Measurements from ENCODE around the gene ADD1.

The ADD1 gene

DNA sequence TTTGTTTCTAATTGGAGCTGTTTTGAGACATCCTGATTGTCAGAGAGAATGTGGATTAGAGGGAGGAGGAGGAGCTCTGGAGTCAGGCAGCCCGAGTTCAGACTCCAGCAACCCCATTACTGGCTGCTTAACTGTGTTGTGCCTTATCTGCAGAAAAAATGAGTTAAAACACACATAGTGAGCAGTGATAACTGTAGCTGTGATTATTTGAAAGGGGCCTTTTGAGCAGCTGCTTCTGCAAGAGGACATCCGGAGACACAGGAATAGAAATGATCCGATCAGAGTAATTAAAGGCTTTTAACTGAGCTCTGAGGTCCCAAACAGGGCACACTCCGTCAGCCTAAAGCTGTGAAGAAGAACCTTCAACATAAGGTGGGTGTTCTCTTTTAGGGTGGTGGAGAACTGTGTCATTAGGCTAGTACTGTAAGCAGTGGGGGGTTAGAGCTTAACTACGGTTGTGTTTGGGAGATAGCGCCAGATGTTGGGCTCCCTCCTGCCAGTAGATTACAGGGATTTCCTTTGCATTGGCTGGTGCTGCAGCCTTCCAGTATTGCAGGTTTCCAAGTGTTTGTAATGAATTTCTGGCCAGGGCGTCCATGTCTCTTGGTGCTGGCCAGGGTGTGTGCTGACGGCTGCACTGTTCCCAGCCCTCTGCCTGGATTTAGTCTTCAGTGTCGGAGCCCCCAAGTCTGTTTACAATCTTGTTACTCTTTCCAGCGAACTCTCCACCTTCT lies 24.3 kb downstream of the ADD1 start:
- in situ Hi-C loops (cut with HindIII; ENCODE audit: low pct_ligation_motif_present, low pct_unique_long_range_greater_than_20kb, low sequenced_read_pairs), result no loop called here
- DNase-seq, result no peak

DNA sequence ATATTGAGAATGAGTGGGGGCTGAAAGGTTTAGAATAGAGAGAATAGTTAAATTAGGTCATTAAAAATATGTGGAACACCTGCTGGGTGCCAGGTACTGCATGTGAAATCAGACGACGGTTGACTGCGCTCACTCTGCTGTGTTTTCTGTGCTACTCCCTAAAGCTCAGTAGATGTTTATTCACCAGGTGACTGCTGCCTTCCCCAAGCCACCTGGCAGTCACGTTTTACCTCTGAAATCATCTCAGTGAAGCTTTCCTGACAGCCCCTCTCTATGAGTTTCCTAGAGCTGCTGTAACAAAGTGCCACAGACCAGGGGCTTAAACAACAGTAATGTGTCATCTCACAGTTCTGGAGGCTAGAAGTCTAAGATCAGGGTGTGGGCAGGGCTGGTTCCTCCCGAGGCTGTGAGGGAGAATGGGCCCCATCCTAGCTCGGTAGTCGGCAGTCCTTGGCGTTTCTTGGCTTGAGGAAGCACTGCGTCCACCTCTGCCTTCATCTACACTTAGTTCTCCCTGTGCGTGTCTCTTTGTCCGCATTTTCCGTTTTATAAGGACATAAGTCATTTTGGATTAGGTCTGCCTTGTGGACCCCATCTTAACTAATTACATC lies 25.3 kb downstream of the ADD1 start:
- in situ Hi-C loops (cut with HindIII; ENCODE audit: low pct_ligation_motif_present, low pct_unique_long_range_greater_than_20kb, low sequenced_read_pairs), result no loop called here

DNA sequence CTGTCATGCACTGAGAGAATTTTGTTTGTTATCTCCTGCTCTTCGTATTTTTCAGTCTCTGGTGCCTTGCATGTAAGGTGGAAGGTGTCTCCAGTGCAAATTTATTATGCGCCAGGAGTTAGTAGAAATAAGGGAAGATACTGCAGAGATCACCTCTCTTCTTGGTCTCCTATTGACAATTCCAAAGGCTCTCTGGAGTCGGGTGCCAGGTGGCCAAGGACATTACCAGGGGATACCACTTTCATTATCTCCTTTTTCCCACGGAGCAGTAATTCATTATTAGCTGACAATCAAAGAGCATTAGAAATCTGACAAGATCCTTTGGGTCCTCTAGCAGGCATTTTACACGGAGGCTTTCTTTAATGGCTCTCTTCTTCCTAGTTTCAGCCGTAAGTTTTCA lies 26.0 kb downstream of the ADD1 start:
- in situ Hi-C loops (cut with HindIII; ENCODE audit: low pct_ligation_motif_present, low pct_unique_long_range_greater_than_20kb, low sequenced_read_pairs), result no loop called here
- no peak for DNase-seq

More for the DNA sequence above, 25.3 kb downstream of the ADD1 start:
- DNase-seq, result no peak

DNA sequence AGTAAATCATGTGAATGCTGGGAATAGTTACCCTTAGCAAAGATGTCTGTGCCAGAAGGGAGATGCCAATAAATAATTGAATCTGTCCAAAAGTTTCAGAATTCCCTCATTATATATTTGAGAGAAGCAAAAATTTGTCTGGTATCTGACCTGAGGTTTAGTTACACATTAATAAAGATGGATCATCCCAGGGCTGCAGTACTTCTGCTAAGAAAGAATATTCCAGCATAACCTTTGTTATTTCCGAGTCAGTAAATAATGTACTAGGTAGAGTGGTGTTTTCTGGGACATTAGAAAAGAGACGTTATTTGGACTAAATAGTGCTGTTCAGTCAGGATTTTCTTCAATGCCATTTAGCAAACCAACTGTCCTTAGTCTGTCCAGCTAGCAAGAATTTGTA lies 26.4 kb downstream of the ADD1 start:
- in situ Hi-C loops (cut with HindIII; ENCODE audit: low pct_ligation_motif_present, low pct_unique_long_range_greater_than_20kb, low sequenced_read_pairs), result no loop called here

DNA sequence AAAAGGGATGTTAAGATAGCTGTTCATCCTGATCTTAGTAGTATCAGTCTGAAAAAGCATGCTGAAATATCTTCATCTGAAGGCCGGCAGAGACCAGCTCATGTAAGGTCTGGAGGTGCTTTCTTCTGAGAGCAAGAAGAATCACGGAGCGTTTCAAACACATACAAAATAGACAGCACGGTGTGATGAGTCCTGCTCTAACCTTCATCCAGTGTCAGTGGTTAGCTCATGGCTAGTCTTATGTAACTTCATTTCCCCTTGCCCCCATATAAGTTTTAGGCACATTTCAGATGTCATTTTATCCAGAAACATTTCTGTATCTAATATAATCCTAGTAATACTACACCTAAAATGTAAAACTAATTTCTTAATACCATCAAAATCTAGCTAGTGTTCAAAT lies 27.8 kb downstream of the ADD1 start:
- no peak for DNase-seq
- in situ Hi-C loops (cut with HindIII; ENCODE audit: low pct_ligation_motif_present, low pct_unique_long_range_greater_than_20kb, low sequenced_read_pairs), result no loop called here

More for the DNA sequence above, 26.4 kb downstream of the ADD1 start:
- peak; percentile 20 for DNase-seq

- in situ Hi-C loops (cut with HindIII; ENCODE audit: low pct_ligation_motif_present, low pct_unique_long_range_greater_than_20kb, low sequenced_read_pairs), result no loop called here
Measured at GRCh38 chr4:2871911-2872310, 28.3 kb downstream of the ADD1 start.

GRCh38 chr4:2873329-2873728 lies 29.7 kb downstream of the ADD1 start:
- in situ Hi-C loops (cut with HindIII; ENCODE audit: low pct_ligation_motif_present, low pct_unique_long_range_greater_than_20kb, low sequenced_read_pairs), result no loop called here
- DNase-seq, result no peak

More at GRCh38 chr4:2871911-2872310, 28.3 kb downstream of the ADD1 start:
- DNase-seq, result no peak

DNA sequence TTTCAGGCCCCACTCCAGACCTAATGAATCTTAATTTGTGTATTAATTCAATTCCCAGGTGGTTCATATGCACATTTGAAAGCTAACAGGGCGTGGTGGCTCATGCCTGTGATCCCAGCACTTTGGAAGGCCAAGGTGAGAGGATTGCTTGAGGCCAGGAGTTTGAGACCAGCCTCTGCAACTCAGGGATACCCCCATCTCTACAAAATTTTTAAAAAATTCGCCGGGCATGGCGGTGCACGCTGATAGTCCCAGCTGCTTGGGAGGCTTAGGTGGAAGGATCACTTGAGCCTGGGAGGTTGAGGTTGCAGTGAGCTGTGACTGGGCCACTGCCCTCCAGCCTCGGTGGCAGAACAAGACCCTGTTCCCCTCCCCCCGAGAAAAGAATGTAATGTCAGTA lies 31.2 kb downstream of the ADD1 start:
- DNase-seq, result no peak
- in situ Hi-C loops (cut with HindIII; ENCODE audit: low pct_ligation_motif_present, low pct_unique_long_range_greater_than_20kb, low sequenced_read_pairs), result no loop called here

GRCh38 chr4:2875556-2875955 lies 31.9 kb downstream of the ADD1 start:
- DNase-seq, result no peak
- in situ Hi-C loops (cut with HindIII; ENCODE audit: low pct_ligation_motif_present, low pct_unique_long_range_greater_than_20kb, low sequenced_read_pairs), result no loop called here

DNA sequence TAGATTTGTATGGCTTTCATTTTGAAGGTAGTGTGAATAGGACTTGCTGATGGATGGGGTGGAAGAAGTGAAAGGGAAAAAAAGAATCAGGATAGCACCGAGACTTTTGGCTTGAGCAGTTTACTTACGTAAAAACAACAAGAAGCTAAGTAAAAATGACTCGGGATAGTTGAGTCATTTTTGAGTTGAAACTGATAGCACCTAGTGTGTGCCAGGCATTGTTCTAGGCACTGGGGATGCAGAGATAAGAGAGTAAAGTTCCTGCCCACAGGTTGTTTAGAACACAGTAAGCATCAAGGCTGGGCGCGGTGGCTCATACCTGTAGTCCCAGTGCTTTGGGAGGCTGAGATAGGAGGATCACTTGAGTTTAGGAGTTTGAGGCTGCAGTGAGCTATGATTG lies 34.7 kb downstream of the ADD1 start:
- in situ Hi-C loops (cut with HindIII; ENCODE audit: low pct_ligation_motif_present, low pct_unique_long_range_greater_than_20kb, low sequenced_read_pairs), result no loop called here
- DNase-seq, result no peak

GRCh38 chr4:2879026-2879425 lies 35.4 kb downstream of the ADD1 start:
- in situ Hi-C loops (cut with HindIII; ENCODE audit: low pct_ligation_motif_present, low pct_unique_long_range_greater_than_20kb, low sequenced_read_pairs), result no loop called here
- DNase-seq, result no peak

GRCh38 chr4:2881431-2881830 lies 37.8 kb downstream of the ADD1 start:
- no peak for DNase-seq
- in situ Hi-C loops (cut with HindIII; ENCODE audit: low pct_ligation_motif_present, low pct_unique_long_range_greater_than_20kb, low sequenced_read_pairs), result no loop called here

DNA sequence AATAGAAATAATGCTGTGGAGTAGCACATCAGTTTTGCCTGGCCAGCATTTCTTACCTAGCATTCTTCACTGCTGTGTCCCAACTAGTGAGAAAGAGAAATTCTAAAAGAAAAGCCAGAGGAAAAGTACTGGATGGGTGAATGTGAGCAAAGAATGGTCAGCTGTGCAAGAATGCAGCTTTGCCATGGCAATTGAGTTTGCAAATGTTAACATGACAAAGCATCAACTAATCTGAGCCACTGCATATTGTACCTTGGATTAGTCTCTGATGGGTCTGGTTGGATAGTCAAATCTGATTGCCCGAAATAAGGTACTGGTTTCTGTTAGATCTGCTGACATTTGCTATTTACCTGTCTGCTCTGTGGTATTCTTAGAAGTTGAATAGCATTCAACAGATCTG lies 38.7 kb downstream of the ADD1 start:
- in situ Hi-C loops (cut with HindIII; ENCODE audit: low pct_ligation_motif_present, low pct_unique_long_range_greater_than_20kb, low sequenced_read_pairs), result no loop called here
- DNase-seq, result no peak

DNA sequence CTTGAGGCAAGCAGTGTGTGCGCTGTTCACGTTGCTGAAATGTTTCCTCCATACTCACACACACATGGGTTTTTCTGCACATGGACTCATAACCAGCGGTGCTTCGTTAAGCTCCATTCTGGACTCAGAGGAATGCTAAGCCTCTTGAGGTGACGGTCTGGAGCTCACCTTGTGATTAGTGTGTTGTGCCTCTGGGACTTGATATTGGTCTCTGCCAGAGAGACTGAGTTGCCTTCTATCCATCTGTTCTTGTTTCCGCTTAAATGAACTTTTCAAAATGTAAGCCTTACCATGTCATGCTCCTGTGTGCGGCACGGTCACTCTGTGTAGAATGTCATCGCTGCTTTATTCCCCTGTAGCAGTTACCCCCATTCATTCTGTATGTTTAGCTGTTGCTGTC lies 42.5 kb downstream of the ADD1 start:
- no peak for DNase-seq
- in situ Hi-C loops (cut with HindIII; ENCODE audit: low pct_ligation_motif_present, low pct_unique_long_range_greater_than_20kb, low sequenced_read_pairs), result no loop called here

GRCh38 chr4:2886622-2887021 lies 43.0 kb downstream of the ADD1 start:
- DNase-seq, result no peak
- in situ Hi-C loops (cut with HindIII; ENCODE audit: low pct_ligation_motif_present, low pct_unique_long_range_greater_than_20kb, low sequenced_read_pairs), result no loop called here

GRCh38 chr4:2887343-2887742 lies 43.7 kb downstream of the ADD1 start:
- in situ Hi-C loops (cut with HindIII; ENCODE audit: low pct_ligation_motif_present, low pct_unique_long_range_greater_than_20kb, low sequenced_read_pairs), result no loop called here

DNA sequence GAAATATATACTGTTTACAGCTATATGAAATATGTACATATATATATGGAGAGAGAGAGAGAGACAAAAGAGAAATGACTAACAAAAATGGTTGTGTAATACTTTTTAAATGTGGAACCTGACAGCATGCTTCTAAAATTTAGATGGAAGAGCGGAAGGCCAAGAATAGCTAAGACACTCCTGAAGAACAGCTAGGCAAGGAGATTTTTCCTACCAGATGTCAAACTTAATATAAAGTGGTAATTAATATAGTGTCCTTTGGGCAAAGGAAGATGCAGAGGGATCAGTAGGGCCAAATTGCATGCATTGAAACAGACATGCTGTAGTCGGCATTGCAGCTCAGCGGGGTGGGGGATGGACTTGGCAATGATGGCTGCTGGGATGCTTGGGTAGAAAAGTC lies 45.2 kb downstream of the ADD1 start:
- DNase-seq, result no peak
- in situ Hi-C loops (cut with HindIII; ENCODE audit: low pct_ligation_motif_present, low pct_unique_long_range_greater_than_20kb, low sequenced_read_pairs), result no loop called here

More at GRCh38 chr4:2887343-2887742, 43.7 kb downstream of the ADD1 start:
- DNase-seq, result no peak

DNA sequence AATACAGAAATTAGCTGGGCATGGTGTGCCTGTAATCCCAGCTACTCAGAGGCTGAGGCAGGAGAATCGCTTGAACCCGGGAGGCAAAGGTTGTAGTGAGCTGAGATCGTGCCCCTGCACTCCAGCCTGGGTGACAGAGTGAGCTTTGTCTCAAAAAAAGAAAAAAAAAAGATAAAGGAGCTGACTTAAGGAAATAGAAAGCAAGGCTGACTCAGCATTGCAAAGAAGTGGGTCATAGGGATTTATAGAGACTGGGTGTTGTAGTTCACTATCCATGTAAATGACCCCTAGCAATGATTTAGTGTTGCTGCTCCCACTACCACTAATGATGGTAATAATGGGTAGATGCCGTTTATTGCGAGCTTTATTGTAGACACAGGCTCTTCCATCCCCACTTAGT lies 47.6 kb downstream of the ADD1 start:
- DNase-seq, result peak; percentile 30
- in situ Hi-C loops (cut with HindIII; ENCODE audit: low pct_ligation_motif_present, low pct_unique_long_range_greater_than_20kb, low sequenced_read_pairs), result no loop called here

GRCh38 chr4:2893772-2894171 lies 50.1 kb downstream of the ADD1 start:
- no peak for DNase-seq
- in situ Hi-C loops (cut with HindIII; ENCODE audit: low pct_ligation_motif_present, low pct_unique_long_range_greater_than_20kb, low sequenced_read_pairs), result no loop called here

GRCh38 chr4:2898001-2898400 lies 54.4 kb downstream of the ADD1 start:
- DNase-seq, result no peak
- in situ Hi-C loops (cut with HindIII; ENCODE audit: low pct_ligation_motif_present, low pct_unique_long_range_greater_than_20kb, low sequenced_read_pairs), result no loop called here

All from ACHN (cell line).